Heart left ventricle (tissue), 16 donors: ENCODE data around the gene PLK3. TPM values are rescaled to one million over a fixed set of nuclear protein-coding genes. Genes with fewer than 3 reads are reported as not detected.

Experiments
- ATAC-seq, 4 donors: fragments of 200-7000 bp; cut with Tn5 transposase; one replicate each; pipeline ENCODE4 v1.9.1; 2020 to 2022; ENCODE audit warnings: moderate library complexity in 4 of 4, mild to moderate bottlenecking in 3 of 4, moderate number of reproducible peaks in 1 of 4
- DNase-seq, 5 donors: peaks; one replicate each; pipeline ENCODE4 v3.0.0-alpha.2; 2020
- H3K27ac ChIP-seq, 12 donors: fragments of 200-600 bp; sonication (generic) in 4 of 12; one replicate each; pipeline versions ENCODE4 v1.5.0 to v1.8.0; 2016 to 2022; ENCODE audit warnings: mild to moderate bottlenecking in 2 of 12
- H3K27me3 ChIP-seq, 9 donors: fragments of 200-600 bp; sonication (generic) in 2 of 9; one replicate each; pipeline versions ENCODE4 v1.5.1 to v1.8.0; 2016 to 2022; ENCODE audit warnings: mild to moderate bottlenecking in 3 of 9
- H3K36me3 ChIP-seq, 9 donors: fragments of 200-600 bp; sonication (generic) in 2 of 9; one replicate each; pipeline versions ENCODE4 v1.5.0 to v1.8.0; 2018 to 2022; ENCODE audit warnings: mild to moderate bottlenecking in 2 of 9
- H3K4me1 ChIP-seq, 12 donors: fragments of 200-600 bp; sonication (generic) in 4 of 12; one replicate each; pipeline versions ENCODE4 v1.5.0 to v1.8.0; 2016 to 2022; ENCODE audit warnings: mild to moderate bottlenecking in 3 of 12
- H3K4me3 ChIP-seq, 12 donors: fragments of 200-600 bp; sonication (generic) in 4 of 12; one replicate each; pipeline versions ENCODE4 v1.5.0 to v1.8.0; 2017 to 2022; ENCODE audit warnings: mild to moderate bottlenecking in 9 of 12, moderate library complexity in 4 of 12
- H3K9me3 ChIP-seq, 12 donors: fragments of 200-600 bp; sonication (generic) in 4 of 12; one replicate each; pipeline versions ENCODE4 v1.5.0 to v1.8.0; 2016 to 2022; ENCODE audit warnings: mild to moderate bottlenecking in 1 of 12
- CTCF ChIP-seq, 12 donors: fragments of 200-600 bp; sonication (generic) in 4 of 12; IDR thresholded peaks; one replicate each; pipeline versions ENCODE4 v1.5.0 to v1.8.0; 2018 to 2022; ENCODE audit warnings: antibody characterized with exemption in 12 of 12, mild to moderate bottlenecking in 5 of 12
- POLR2A ChIP-seq, 2 donors: fragments of 450-650 bp; IDR thresholded peaks; one replicate each; pipeline ENCODE4 v1.6.1; 2017; ENCODE audit warnings: antibody characterized with exemption in 2 of 2, mild to moderate bottlenecking in 2 of 2, moderate library complexity in 2 of 2
- WGBS, 4 donors: extraction: QIAGEN DNeasy Blood & Tissue Kit in 2 of 4; methylation state at CpG; one replicate each; pipeline versions ENCODE4 v1.1.5 to v1.1.7; 2013 to 2018; 5-methylcytosine and 5-hydroxymethylcytosine counted together
- intact Hi-C, 10 donors: fragments of 100-400 bp; cut with DNase I; formaldehyde crosslinking; loops; one replicate each; pipeline versions ENCODE4 v1.11.1 to v1.14.2; 2022
- polyA plus RNA-seq, 2 donors: library from polyadenylated mRNA; stranded (reverse); fragments of 200-250 nt; gene quantifications; one replicate each; pipeline ENCODE4 v1.2.3, GENCODE V29; 2013
- total RNA-seq, 9 donors: library from RNA; depleted of rRNA in 2 of 9; stranded (reverse); fragments of >200 nt in 2 of 9; fragmentation: NEBNext Ultra II Directional in 3 of 9; extraction: Animal tissue kit (Norgen Biotek cat#: 25700) in 3 of 9; gene quantifications; one replicate each; pipeline versions ENCODE4 v1.1.0 to v1.2.4, GENCODE V29; 2016 to 2023
- donor health status: ischemic (EF 13 %, LVEDD 7.1; RV severe dilation, severe dysfunction).
- donor health status: healthy with polysubstance abuse.
- donor health status: DM: no; HTN: yes; CAD: no.
- donor health status: DM: no; HTN: no; CAD: no.
- donor health status: ischemic (EF 25% LVEDD 6.9; RV normal size, moderate dysfunction).
- donor health status: ischemic (EF 25% LVEDD 5.7; RV mildly dilated, moderate dysfunction).
- donor health status: healthy.
- donor health status: DM: yes; HTN: yes; CAD: no.
- donor health status: ischemic (EF 35%, LVEDD 5.7; RV mildly dilated, moderate dysfunction).
- donor health status: nonischemic (EF 11% LVEDD 7.7; RV severe dilation, severe dysfunction).
- donor health status: DM: yes; HTN: yes; CAD: no.
- donor health status: PGD.
- donor health status: ischemic (EF 29% LVEDD 5.4; RV normal size, mild dysfunction).
- donor health status: nonischemic (EF 23%, LVEDD 6.1; RV moderate dilation, normal function).

Gene PLK3
- total and polyA plus RNA-seq, 11 donors: 4.5 to 17.9 (median 6.6) TPM

- Histone ChIP-seq H3K27ac (peak overlapping the region in 10 of 12 donors; percentile 47 to 97 (median 91)), H3K4me3 (peak overlapping the region in 4 of 12 donors; percentile 18 to 94 (median 88)), H3K27me3 (no peaks in the 10 kb centered on the region), H3K9me3 (no peaks in the 10 kb centered on the region), H3K36me3 (peaks cover 0 to 52% (median 40%) of the 10 kb centered on the region in 9 donors), H3K4me1 (peaks cover 14 to 80% (median 62%) of the 10 kb centered on the region in 12 donors)
- 79 to 87% (median 83%) methylated on average over 9 to 13 of the region's 13 CpGs for WGBS, 4 donors
- ATAC-seq (no peak), DNase-seq (peak in 2 of 5 donors; percentile 22 to 33)
- intact Hi-C loops: loop anchor here in 1 of 10 donors (10.0 kb wide), 1 partner anchor 501 kb away; no protein-coding TSS in a partner anchor
- TF ChIP-seq POLR2A (IDR thresholded peaks at IDR 0.05) (no peak), CTCF (IDR thresholded peaks at IDR 0.05) (no peak)
These were observed 3.3 kb downstream of the PLK3 start for GRCh38 chr1:44803312-44804095.

GRCh38 chr1:44805311-44806024 lies 5.3 kb downstream of the PLK3 start:
- peaks cover 14 to 92% (median 75%) of the 10 kb centered on the region in 12 donors for H3K4me1 ChIP-seq
- ATAC-seq: no peak
- peak overlapping the region in 11 of 12 donors; percentile 91 to 100 (median 99) for H3K27ac ChIP-seq
- H3K4me3 ChIP-seq: peak overlapping the region in 1 of 12 donors; percentile 59
- DNase-seq: peak in 4 of 5 donors; percentile 19 to 56 (median 28)
- peaks cover 0 to 52% (median 40%) of the 10 kb centered on the region in 9 donors for H3K36me3 ChIP-seq
- intact Hi-C loops: loop anchor here in 1 of 10 donors (10.0 kb wide), 1 partner anchor 499 kb away; no protein-coding TSS in a partner anchor
- H3K27me3 ChIP-seq: no peaks in the 10 kb centered on the region
- 93 to 96% (median 93%) methylated on average over 19 to 20 of the region's 20 CpGs for WGBS, 4 donors
- no peaks in the 10 kb centered on the region for H3K9me3 ChIP-seq
- TF ChIP-seq POLR2A (IDR thresholded peaks at IDR 0.05): no peak
- TF ChIP-seq CTCF (IDR thresholded peaks at IDR 0.05): no peak

GRCh38 chr1:44806025-44806703 lies 6.0 kb downstream of the PLK3 start:
- Histone ChIP-seq H3K27me3 (no peaks in the 10 kb centered on the region), H3K4me1 (peaks cover 14 to 93% (median 82%) of the 10 kb centered on the region in 12 donors), H3K4me3 (peak overlapping the region in 5 of 12 donors; percentile 18 to 59 (median 37)), H3K27ac (peak overlapping the region; percentile 91 to 100 (median 99)), H3K9me3 (no peaks in the 10 kb centered on the region), H3K36me3 (peaks cover 0 to 52% (median 40%) of the 10 kb centered on the region in 9 donors)
- 84 to 94% (median 90%) methylated on average over 16 to 70 of the region's 70 CpGs for WGBS, 4 donors
- no peak for TF ChIP-seq CTCF (IDR thresholded peaks at IDR 0.05)
- TF ChIP-seq POLR2A (IDR thresholded peaks at IDR 0.05): no peak
- ATAC-seq: no peak
- peak in 4 of 5 donors; percentile 21 to 67 (median 31) for DNase-seq
- intact Hi-C loops: loop anchor here in 1 of 10 donors (10.0 kb wide), 1 partner anchor 499 kb away; no protein-coding TSS in a partner anchor
